Epithelial cell of prostate (primary cell): ENCODE results near the gene RNASE7.

Source experiments
- DNase-seq: peaks from one replicate; pipeline ENCODE4 v3.0.0-alpha.2; 2011; ENCODE audit warnings: low read depth, low spot score
- H3K27ac ChIP-seq: fragments of 450-650 bp; 2 replicates; pipeline ENCODE4 v1.5.1; 2017; ENCODE audit warnings: mild to moderate bottlenecking

The RNASE7 gene

DNA sequence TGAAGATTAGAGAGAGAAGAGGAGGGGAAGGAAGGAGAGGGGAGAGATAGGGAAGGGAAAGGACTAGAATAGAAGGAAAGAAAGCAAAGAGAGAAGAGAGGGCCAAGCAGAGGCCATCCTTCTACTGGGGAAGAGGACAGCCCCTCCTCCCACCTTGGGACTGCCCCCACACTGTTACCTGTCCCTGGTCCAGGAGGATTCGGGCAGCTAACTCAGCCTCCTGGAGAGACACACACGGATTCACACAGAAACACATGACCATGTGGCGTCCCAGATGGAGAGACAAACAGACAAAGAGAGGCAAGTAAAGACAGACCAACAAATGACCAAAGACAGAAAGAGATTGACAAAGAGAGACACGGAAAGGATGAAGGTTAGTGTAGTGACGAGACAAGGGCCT, 19.5 kb upstream of the RNASE7 start:
- no peak for DNase-seq
- H3K27ac ChIP-seq, result no peak overlapping the region

DNA sequence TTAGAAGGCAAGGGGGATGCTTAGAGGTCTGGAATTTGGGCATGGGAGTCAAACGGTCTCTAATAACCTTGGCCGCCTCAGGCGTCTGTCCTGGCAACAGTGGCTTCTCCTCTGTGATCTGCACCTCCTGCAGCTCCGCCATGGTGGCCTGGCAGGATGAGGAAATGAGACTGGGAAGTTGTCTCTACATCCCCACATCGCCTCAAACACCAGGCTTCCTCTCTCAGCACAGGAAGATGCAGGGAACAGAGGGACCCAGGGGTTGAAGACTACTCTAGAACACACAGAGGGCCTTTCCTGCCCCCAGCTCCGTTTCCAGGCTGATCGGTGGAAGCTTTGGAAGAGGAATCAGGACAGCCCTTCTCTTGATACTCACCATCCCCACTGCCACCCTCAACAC, 19.0 kb upstream of the RNASE7 start:
- no peak for DNase-seq
- no peak overlapping the region for H3K27ac ChIP-seq

DNA sequence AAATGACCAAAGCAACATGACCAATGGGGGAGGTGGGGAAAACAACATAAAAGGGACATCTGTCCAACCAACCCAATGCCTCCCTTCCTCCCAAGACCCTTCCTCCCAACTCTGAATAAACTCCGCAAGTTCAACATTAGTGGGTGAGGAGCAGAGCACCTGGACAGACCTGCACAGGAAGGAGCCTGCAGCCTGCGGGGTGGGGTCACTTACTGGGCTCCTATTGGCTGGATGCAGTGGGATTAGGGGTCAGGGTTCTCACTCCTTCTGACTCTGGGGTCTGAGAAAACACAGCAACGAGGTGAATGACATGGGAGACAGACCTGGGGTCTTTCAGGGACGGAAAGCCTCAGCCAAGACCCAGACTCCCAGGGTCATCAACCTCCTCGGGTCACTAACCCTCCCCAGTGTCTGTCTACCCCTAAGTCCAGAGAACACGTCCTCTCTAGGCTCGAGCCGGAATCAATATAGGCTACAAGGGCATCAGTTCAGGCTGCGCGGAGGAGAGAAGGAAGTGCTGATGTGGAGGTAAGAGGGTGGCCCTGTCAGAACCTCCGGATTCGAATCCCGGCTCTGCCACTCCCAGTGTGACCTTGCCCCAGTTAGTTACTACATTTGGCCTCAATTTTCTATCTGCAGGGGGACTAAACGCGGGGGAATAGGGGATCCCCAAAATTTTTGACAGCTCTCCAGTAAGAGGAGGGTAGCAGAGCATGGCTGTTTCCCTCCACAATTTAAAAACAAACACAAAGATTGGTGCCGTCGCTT, 18.2 kb upstream of the RNASE7 start:
- no peak for DNase-seq
- H3K27ac ChIP-seq, result no peak overlapping the region

DNA sequence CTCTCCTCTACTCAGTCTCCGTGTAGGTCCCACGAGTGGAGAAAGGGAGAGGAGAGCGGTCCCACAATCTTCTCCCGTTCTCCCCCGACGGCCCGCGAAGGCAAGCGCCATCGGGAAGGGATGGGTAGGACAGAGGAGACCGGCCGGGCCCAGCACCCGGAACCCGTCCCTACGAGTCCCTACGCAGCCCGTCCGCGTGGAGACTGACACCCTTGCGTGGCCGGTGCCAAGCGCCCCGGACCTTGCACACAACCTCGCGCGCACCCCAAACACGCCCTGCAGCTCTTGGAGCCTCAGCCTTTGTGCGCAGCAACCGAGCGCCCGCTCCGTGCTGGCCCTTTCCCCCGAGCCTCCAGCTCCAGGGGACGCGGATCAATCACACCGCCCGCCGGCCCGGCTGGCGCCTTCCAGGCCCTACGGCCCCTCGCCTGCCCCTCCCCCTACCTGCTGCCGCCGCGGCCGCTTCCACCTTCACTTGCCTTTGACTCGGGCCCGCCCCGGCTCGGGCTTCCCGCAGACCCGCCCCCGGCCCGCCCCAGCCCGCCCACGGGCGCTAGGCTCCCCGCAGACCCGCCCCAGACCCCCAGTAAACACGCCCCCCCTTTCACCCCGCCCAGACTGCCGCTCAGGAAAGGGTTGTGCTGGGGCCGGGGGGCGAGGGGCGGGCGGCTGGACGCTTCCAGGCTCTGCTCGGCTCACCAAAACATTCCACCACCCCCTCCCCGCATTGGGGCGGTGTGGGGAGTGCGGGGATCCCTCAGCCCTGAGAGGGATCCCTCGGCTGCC, 17.4 kb upstream of the RNASE7 start, which contains the start of gene NDRG2:
Gene NDRG2, minus strand, starts transcription at position 477 of the 786 bp plus-strand sequence. CDS start 1,746 bp downstream, outside the sequence.
- no peak within 1 kb of the TSS for H3K27ac ChIP-seq
- DNase-seq, result no peak

DNA sequence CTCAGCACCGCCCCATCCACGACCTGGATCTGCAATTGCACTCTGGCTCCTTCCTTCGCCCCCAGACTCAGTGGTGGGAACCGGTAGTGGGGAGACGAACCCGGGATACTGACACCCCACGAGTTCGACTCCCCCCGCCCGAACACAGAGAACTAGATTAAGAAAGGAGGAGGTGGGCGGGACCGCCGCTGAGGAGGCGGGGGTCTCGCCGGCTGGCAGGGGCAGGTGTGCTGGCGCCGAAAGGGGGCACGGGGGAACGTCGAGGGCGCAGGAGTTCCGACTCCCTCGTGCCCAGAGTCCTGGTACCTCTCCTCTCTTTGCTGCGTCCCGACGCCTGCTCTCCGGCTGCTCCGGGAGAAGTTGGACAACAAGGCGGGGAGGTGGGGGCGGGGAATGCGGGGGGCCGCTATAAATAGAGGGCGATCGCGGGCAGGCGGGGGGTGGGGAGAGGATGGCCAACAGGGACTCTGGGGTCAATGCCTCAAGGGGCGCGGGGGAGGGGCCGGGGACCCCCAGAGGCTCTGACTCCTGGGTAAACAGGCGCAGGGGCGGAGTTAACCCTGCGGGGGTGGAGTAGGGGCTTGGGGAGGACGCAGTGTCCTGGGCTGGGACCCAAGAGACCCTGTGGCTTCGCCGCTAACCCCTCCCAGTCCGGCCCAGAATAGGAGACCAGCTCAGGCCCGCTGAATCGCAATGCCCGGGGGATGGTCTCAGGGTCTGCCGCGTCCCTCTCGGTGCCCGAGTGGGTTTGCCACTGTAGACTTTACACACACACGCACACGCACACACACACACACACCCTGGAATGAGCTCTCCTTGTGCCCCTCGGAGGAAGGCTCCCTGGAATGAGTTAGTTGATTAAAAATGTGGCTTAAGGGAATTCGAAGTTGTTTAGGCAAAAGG, 16.5 kb upstream of the RNASE7 start:
- no peak overlapping the region for H3K27ac ChIP-seq
- no peak for DNase-seq

DNA sequence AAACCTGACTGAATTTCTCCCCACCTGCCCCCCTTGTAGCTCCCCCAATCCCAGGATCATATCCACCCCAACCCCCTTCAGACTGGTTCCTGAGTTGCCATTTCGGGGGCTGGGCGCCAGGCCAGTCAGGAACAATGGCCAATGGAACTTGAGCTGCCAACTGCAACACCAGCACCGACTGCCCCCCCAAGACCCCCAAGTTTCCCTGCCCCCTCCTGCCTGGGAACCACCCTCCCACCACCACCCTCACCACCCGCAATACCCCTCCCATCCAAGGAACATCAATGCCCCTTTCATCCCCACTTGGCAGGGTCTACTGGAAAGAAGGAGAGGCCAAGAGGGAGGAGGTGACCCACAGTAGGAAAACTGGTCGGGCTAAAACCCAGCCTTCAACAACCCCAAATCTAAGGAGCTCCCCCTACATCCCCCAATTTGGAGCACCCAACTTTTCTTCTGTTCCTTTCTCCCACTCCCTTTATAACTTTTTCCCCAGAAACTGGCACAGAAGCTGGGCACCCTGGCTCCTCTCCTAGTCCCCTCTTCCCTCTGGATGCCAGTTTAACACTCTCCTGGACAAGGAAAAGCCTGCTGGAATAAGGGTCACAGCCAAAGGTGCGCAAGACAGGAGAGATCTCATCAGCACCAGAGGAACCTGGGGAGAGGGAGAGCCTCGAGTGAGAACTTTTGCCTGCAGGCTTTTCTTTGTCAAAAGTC, 15.7 kb upstream of the RNASE7 start:
- H3K27ac ChIP-seq, result no peak overlapping the region
- no peak for DNase-seq

DNA sequence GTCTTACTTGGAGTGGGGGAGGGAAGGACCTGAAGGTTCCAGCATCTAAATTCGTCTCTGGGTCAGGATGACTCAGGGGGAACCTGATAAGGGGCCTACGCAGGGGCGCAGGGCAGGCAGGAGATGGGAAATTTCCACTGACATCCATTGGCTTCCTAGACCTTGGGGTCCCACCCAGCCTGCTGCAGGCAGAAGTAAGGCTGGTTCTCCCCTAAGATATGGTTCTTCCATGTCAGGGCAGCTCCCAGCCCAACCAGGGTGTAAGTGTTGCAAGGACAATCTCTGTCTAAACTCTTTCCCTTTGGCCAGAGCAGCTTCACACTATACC, 15.2 kb upstream of the RNASE7 start:
- DNase-seq, result no peak
- H3K27ac ChIP-seq, result no peak overlapping the region

DNA sequence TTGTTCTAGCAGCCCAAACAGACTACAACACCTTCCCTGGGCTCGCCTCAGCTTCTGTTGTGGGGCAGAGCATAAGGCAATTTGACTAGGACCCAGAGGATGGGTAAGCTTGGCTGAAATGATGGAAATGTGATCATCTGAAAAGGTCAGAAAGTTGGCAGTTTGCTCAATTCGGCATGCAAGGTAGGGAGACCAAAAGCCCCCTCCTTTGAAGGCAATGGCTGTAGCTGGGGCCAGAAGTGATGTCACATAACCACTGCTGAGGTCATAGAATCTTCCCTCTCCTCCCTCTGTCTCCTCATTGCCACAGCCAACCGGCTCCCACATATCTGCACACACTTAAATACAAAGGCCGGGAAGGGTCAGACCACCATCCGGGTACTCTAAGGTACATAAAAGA, 12.2 kb upstream of the RNASE7 start, which contains the start of gene TPPP2:
Gene TPPP2, plus strand, starts transcription at position 301 of the 400 bp plus-strand sequence. CDS start 365 bp downstream, outside the sequence.
- H3K27ac ChIP-seq, result no peak within 1 kb of the TSS
- DNase-seq, result no peak

DNA sequence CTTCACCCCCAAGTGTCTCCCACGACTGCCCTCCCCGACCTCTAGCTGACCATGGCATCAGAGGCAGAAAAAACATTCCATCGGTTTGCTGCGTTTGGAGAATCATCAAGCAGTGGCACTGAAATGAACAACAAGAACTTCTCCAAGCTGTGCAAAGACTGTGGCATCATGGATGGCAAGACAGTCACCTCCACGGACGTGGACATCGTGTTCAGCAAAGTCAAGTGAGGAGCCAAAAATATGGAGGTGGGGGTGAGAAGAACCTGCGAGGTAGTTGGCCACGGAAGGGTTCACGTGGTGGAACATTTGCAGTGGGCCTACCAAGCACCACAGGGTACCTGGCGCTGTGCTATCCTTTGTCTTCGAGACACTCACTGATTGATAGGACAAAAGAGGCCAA, 11.6 kb upstream of the RNASE7 start:
- no peak overlapping the region for H3K27ac ChIP-seq
- DNase-seq, result no peak

DNA sequence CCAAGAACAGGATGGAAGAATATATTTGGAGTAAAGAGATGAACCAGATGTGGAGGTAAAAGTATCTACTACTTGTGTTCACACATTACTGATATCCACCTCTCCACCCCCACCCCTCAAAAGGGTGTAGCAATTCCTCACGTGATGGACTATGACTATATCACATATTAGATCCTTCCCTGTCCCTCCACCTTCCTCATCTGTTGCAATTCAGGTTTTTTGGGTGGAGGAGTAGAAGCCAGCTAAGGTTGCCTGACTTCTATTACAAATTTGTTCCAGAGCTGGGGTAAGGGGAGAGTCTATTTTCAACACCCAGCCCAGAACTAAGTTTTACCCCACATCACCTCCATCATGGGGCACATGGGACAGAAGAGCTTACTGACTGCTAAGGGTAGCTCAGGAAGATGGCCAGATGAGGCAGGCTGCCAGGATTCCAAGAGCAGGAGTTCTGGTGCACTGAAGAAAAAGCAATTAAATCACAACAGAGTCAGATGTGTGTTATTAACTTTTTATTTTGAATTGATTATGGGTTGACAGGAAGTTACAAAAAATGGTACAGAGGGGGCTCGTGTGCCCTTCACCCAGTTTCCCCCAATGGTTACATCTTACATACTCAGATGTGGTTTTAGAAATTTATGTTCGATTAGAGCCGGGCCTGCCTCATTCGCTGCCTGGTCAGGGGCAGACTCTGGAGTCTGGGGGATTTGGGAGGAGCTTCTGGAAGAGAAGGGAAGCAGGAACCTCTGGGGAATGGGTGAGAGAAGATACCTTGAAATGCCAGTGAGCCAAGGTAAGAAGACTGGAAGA, 9.6 kb upstream of the RNASE7 start:
- H3K27ac ChIP-seq, result no peak overlapping the region
- no peak for DNase-seq

DNA sequence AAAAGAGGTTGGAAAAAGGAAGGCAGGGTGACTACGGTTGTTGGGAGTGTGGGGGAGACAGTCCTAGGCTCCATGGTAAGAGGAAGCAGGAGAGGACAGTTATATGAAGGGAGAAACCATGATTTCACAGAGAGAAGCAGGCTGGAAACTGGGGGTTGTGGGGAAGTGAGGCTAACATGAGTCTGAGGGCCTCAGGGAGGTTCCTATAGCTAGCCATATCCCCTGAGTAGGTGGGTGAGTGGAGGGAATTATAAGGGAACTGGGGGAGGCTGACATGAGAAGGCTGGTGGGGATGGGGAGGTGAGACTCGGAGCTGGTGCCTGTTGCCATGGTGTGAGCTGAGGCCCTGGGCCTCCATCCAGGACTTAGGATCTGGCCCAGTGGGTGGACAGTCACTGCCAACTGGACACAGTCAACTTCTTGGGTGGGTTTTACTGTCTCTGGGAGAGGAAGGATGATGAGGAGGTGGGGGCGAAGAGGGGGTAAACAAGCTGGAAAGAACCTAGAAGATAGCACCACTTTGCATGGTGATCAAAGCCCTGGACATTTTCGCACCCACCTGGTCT, 8.9 kb upstream of the RNASE7 start:
- H3K27ac ChIP-seq, result no peak overlapping the region
- no peak for DNase-seq

DNA sequence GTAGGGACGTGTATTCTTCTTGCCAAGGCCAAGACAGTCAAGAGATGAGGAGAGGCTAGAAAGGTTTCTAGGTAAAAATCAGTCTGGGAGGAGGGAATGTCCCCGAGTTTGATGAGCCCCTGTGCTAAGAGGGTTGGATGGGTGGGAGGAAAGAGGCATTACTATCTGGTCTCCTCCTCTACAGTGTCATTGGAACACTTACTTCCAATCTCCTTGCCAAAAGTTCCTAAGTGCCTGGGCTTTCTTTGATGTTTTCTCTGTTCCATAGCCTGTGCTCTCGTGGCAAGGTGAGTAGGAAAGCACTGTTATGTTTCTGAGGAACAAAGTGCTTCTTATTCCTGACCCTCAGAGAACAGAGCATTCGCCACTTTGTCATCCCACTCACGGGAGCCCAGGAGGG, 7.5 kb upstream of the RNASE7 start, which contains the start of gene RNASE13:
Gene RNASE13, minus strand, starts transcription at position 101 of the 400 bp plus-strand sequence. CDS start 519 bp downstream, outside the sequence.
- no peak within 1 kb of the TSS for H3K27ac ChIP-seq
- DNase-seq, result no peak

DNA sequence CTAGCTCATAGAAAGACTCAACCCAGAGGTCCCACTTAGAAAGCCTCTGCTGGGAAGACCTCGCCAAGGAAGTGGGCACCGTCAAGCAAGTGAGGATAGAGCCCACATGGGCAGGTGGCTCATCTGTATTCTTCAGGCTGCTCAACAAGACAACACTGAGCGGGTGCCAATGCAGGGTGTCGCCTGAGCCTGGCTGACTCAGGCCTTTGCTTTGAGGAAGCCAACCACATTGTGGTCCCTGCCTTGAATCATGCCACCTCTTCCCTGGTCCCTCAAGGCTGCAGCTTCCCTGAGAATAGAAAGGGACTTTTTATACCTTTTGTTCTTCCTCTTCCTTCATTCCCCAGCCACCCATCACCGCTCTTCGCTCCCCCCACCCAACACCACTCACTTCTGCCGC, 5.4 kb upstream of the RNASE7 start:
- DNase-seq, result no peak
- H3K27ac ChIP-seq, result peak overlapping the region; percentile 21

DNA sequence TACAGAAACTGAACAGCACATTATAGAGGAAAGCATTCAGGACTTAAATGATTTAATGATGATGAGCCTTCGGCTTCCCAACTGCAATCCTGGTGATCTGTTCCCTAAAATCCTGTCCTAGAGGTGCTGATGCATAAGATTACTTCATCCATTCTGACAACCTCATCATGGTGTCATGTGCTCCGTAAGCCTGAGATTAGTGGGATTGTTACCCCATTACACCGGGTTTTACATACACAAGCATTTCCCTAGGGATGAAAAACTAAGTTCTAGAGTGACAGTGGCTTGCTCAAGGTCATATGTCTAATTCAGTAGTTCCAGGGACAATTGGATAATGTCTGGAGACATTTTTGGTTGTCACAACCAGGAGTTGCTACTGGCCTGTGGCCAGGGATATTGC, 5.0 kb upstream of the RNASE7 start:
- no peak for DNase-seq
- H3K27ac ChIP-seq, result peak overlapping the region; percentile 21

DNA sequence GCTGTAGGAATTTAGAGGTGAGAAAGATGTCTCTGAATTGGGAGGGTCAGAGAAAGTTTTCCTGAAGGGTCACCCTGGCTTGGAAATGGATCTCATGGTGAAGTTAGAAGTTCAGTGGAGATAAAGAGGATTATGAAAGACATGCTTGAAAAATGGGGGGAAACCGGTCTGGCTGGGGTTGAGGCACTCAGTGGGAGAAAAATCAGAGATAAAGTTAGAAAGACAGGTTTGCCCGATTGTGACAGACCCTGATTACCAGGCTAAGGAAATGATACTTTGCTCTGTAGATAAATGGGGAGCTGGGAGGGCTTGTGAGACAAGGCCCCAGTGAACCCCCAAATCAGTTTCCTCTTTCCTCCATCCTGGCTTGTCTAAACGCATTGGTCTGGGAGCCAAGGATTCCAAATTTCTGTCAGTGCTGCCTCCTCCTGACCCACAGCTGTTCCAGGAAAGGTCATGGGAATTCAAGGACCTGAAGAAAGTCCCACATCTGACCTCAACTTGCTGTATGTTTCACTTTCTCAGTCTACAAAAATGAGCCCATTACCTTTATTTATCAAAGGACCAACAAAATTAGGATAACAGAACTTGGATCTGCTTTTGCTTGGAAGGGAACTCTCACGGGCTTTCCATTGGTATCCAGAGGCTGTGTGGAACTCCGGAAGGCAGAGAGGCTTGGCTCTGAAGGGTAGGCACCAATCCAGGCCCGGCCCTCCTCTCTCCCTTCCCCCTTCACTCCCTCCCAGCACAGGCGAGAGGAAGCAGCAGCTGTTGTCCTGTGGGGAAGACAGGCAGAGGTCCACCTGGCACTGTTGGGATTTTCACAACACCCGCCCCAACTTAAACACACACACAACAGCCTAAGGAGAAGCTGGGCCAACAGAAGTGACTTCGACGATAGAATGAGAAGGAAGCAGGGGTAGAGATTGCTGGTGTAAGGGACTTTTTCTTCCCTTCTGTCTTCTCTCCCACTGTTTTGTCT, 3.4 kb upstream of the RNASE7 start:
- DNase-seq, result no peak
- H3K27ac ChIP-seq, result peak overlapping the region; percentile 94

DNA sequence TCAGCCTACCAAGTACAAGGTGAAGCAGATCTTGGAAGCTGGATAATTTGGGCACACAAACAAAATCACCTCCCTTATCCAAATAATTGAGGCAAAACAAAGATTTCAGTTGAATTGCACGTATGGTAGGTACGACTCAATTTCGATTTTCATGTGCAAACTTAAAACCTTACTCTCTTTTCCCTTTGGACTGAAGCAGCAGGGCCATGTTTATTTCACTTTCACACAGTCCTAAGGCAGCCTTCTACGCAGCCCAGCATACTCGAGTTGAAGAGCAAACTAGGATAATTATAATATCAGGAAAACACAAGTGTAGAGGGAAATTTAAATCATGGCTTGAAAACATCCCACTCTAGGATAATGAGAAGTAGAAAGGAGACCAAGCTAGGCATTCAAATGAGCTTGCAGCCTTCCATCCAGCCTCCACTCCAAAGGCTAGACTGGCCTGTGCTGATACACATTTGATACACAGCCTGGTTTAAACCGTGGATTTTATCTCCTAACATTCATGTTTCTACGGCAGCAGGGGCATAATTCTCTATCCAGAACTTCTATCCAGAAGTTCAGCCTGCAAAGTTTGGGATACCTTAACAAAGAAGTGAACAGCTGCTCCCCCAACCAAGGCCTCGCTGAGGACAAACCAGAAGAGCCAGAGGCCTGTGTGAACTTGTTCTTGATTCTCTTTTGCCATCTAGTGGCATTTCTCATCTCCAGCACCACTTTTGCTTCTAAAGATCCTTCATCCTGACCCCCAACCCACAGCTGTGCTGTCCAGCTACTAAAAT, 2.4 kb upstream of the RNASE7 start:
- DNase-seq, result no peak
- peak overlapping the region; percentile 94 for H3K27ac ChIP-seq
